CD4-positive, alpha-beta T cell treated with Interleukin-10 for 1 hour (primary cell): ENCODE measurements around the gene RESP18.
A peak's percentile ranks its signal among the peaks of the same experiment; 100 is the strongest.
"Not testable (repeated sequence)": the region's sequence is repeated elsewhere in the genome, so short reads cannot be mapped to it uniquely, and the experiment has no call there.

Source experiments
- DNase-seq: peaks from one replicate; pipeline ENCODE4 v3.0.0-alpha.2; 2020

Gene RESP18

DNA sequence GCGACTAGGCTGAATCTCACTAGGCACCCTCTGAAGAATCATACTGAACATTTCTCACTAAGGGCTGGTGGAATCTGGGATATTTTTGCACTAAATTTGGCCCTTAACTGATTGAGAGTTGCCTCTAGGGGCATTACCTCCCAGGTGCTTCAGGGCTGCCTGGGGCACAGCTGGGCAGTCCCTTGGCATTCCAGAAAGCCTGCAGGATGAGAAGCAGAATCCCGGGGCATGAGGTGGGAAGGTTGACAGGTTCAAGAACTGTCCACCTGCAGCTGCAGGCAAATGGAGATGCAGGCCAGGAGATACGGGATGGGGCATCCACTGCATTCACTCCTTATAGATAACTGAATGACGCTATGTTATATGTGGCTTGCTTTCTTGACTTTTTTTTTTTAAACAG, 7.4 kb downstream of the RESP18 start:
- no peak for DNase-seq

DNA sequence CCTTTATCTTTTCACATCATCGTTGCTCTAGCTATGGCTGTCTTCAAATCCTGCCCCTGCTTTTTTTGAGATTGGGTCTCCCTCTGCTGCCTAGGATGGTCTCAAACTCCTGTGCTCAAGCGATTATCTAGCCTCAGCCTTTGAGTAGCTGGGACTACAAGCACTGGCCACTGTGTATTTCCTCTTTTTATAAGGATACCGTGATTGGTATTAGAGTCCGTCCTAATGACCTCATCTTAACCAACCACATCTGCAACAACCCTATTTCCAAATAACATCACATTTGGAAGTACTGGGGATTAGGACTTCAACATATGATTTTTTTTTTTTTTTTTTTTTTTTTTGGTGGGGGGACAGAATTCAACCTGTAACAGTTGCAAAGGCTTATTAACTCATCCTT, 9.1 kb downstream of the RESP18 start:
- no peak for DNase-seq

DNA sequence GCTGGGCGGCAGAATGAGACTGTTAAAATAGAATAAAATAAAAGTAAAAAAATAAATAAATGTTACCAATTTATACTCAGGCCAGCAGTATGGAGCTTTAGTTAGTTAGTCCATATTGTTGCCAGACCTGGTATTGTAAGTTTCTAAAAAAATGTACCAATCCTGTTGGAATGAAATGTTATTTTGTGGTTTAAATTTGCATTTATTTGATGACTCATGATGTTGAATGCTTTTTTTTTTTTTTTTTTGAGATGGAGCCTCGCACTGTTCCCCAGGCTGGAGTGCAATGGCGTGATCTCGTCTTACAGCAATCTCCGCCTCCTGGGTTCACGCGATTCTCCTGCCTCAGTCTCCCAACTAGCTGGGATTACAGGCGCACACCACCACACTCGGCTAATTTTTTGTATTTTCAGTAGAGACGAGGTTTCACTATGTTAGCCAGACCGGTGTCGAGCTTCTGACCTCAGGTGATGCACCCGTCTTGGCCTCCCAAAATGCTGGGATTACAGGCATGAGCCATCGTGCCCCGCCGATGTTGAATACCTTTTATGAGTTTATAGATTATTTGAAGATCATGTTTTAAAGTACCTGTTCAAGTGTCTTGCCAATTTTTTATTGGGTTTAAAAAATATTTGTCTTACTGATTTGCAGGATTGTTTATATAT, 17.6 kb downstream of the RESP18 start:
- DNase-seq = no peak

DNA sequence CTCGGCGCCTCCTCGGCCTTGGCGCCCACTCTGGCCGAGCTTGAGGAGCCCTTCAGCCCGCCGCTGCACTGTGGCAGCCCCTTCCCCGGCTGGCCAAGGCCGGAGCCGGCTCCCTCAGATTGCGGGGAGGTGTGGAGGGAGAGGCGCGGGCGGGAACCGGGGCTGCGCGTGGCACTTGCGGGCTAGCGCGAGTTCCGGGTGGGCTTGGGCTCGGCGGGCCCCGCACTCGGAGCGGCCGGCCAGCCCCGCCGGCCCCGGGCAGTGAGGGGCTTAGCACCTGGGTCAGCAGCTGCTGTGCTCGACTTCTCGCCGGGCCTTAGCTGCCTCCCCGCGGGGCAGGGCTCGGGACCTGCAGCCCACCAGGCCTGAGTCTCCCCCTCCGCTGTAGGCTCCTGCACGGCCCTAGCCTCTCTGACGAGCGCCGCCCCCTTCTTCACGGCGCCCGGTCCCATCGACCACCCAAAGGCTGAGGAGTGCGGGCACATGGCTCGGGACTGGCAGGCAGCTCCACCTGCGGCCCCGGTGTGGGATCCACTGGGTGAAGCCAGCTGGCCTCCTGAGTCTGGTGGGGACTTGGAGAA, 19.8 kb downstream of the RESP18 start:
- not testable (repeated sequence) for DNase-seq

DNA sequence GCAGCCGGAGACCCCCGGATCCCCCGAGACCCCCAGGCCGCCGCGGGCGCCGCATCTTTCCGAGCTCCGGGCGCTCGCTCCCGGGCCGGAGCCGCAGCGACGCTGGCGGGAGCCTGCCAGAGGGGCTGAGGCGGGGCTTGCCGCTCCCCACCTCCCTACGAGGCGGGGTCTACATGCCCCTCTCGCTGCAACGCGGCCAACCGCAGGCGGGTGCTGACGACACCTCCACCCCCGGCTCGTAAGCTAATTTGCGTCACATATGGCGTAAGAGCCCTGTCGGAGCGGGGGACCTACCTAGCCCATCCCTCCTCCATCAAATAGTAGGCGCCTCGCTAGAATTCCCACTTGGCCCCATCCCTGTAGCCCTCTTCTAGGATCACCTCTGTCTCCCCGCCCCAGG, 23.3 kb downstream of the RESP18 start, which contains the start of gene PTPRN:
Gene PTPRN, minus strand, starts transcription at position 124 of the 400 bp plus-strand sequence. Its CDS starts 69 bp downstream, at position 55.
- no peak for DNase-seq

DNA sequence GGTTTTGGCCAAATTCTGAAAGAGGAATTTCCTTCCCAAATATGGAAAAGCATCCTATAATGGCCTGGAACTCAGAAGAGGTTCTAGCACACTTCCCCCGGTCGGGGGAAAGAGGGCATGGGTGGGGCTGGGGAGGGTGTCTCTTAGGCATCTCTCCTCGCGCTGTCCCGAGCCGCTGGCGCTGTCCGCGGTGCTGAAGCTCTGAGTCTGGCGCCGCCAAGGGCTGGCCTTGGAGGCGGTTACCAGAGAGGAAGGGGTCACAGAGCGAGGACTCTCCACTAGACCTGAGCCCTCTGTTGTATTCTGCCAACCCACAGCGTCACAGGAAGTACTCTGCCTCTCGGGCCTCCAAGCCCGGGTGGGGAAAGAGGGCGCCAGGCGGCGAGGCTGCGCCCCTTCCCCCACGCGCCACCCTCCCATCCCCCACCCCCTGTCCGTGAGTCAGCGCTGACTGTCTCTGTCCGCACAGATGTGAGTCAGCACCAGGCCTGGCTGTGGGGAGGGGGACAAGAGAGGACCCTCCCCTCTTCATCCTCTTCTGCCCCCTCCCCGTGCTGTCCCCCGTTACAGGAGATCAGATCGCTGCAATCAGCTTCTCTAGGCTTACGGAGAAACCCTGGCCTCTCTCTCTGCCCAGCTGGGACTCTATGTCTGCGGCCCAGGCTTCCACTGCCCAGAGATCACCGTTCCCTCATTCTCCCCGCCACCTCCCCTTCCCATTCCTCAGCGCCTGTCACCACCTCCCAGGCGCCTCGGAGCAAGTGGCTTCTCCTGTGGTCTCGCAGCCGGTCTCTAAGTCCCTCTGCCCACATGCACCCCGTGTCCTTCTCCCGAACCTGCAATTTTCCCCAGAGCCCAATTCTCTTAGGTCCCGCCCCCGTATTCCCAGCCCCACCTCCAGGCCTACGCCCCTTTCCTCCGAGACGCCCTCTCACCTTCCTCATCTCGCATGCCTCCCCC, 24.1 kb downstream of the RESP18 start:
- DNase-seq = peak; percentile 61

DNA sequence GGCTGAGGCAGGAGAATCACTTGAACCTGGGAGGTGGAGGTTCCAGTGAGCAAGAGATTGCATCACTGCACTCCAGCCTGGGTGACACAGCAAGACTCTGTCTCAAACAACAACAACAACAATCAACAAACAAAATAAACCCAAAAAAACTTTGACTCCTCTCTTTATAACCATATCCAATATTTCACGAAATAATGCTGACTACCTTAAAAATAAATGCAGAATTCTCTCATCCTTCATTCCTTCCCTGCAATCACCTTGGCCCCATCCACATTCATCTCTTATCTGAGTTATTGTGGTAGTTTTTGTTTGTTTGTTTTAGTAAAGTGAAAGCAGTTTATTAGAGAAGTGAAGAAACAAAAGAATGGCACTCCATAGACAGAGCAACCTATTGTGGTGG, 26.5 kb downstream of the RESP18 start:
- DNase-seq = no peak

DNA sequence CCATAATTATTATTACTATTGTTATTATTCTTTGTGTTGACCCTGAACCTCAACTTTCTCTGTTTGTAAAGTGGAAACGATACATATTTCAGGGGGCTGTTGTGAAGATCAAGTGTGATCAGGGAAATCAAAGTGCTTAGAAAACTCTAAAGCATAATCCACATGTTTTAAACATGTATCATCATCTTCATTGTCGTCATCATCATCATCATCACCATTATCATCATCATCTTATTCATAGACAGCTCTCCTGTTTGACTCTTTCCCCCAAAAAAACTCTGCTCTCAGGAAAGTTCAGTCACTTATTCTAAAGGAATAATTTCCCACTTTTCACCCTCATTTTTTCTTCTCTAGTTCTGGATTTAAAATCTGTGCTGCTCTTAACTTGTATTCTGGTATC, 28.3 kb downstream of the RESP18 start:
- DNase-seq = no peak

DNA sequence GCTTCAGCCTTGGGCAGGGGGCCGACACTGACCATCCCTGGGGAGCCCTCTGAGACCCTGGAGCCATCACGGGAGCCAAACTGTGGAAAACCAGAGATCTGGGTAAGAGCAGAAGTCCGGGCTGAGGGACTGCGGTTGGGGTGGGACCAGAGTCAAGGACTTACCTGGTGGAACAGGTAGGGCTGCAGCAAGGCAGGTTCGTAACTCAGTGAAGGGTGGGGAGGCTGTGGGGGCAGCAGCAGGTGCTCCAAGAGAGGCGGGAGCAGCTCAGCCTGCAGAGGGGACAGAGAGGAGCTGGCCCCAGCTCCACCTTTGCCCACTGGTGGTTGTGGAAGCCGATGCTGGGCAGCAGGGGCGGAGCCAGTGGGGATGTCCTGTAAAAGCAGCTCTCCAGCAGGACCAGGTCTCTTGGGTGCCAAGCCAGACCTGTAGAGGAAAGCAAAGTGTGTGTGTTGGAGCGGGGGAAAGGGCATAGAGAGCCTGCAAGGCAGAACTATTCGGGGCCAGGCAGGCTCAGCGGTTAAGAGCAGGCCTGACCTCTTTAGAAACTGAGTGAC, 30.1 kb downstream of the RESP18 start:
- no peak for DNase-seq

DNA sequence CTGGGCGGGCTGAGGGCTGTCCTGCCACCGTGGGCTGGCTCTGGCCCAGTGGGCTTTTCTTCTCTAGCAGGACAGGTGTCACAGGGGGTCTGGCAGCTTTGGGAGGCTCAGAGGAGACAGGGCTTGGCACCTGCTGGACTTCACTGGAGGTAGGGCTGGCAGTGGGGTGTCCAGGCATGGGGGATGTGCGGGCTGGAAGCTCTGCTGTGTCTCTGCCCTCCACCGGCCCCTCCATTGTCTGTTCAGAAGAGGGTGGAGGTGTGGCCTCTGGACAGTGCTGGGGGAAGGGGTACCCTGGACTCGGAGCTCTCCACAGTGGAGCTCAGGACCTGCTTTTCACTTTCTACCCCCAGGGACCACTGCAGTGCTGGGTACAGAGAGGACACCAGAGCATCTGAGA, 32.5 kb downstream of the RESP18 start:
- DNase-seq = no peak

DNA sequence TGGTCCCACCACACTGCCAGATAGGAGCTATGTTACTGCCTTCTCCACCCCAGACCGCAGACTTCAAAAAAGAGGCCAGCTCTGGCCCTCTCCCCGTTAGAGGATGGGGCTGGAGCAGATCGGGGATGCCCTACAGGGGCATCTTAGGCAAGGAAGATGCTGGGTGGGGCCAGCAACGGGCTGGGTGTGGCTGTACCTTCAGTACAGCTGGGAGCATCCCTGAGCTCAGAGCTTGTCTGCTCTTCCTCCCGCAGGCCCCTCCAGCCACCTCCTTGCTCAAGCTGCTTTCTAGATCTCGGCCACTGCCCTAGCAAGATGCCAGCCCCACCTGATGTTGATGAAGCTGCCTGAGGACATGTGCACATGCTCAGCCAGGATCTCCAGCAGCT, 33.2 kb downstream of the RESP18 start:
- no peak for DNase-seq

DNA sequence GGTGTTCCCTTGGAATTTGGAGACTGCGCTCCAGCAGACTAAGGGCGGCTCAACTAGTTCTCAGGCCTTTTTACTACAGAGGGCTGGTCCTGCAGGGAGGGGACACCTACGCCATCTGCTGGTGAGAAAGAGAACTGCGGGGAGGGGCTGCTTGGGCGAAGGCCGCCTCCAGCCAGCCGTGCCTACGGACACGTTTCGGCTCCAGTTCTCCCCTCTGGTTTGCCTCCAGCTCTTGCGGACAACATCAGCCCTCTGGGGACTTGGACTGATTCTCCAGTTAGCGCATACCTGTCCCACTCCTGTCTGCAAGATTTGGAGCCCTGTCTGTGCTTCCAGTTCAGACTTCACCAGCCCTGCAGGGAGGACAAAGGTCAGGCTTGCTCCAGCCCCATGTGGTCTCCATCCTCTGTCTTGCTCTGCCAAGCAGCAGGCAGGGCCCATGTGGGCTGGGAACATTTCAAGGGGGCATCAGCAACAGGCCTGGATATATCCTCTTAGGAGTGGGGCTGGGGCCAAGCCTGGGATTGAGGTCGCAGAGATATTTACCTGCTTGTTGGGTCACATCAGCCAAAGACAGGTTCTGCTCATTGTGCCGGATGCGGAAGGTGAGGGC, 33.7 kb downstream of the RESP18 start:
- DNase-seq = peak; percentile 89

DNA sequence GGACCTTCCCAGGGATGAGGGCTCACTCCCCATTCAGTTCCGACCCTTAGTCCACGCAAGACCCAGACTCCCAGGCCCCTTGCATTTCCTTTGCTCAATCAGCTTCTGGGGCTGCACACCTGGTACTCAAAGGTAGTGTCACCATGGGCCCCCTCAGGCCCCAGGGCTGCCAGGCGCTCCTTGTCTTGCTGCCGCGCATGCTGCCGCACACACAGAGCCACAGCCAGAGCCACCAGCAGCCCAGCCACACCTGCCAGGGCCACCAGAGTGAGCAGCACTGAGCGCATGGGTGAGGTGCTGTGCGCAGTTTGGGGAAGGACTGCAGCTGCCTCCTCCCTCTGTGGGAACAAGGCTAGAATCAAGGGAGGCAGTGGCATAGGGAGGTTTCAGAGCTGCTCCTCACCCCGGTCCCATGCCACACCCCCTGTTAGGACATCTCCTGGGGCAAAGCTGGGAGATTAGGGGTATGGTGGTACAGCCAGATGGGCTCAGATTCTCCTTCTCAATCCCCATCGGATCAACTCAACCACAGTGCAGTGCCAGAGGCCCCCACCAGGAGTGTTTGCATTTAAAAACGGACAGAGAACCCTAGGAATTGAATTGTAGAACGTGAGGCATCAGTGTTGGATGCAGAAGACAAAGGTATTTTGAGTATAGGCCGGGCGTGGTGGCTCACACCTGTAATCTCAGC, 34.6 kb downstream of the RESP18 start:
- no peak for DNase-seq

DNA sequence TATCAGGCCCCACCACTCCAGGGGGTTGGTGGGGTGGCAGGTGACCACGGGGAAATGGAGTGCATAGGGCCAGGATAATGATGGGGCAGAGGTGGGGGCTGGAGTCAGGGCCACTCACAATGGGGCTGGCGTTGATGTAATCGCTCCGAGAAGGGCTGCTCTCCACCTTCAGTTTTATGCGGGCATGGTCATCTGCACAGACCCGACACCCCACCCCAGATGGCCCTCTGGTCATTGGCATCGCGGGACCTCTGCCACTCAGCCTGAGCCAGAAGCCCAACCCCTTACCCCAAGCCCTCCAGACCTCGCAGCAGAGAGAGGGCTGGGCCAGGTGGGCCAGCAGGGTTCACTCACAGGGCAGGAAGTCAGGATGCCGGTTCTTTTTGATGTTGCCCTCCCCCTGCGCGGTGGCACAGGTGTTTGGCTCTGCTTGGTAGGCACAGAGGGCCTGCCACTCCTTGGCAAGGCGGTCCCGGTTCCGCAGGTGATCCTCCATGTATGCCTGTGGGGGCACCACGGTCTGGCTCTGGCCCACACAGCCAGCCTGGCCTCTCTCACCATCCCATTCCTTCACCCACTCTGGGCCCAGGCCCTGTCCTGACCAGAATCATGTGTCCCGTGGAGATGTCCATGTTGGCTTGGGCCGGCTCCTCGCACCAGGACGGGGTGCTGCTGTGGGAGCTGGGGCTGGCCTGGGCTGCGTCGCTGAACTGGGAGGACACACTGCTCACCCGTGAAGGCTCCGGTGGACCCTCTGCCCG, 35.7 kb downstream of the RESP18 start:
- DNase-seq = no peak

DNA sequence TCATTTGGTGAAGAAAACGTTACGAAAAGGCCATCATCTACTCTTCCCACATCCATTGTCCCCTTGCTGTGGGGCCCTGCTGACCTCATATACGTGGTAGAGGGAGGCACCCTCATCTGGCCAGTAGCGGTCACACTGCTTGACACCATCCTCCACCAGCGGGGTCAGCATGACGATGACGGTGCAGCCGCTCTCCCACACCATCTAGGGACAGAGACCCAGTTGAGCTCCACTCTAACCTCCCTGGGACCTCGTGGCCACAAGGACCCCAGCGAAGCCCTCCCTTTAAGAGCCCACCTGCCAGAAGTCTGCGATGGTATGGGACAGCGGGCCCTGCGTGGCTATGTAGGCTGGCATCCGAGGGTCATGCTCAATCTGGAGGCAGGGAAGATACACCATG, 36.4 kb downstream of the RESP18 start:
- DNase-seq = no peak

DNA sequence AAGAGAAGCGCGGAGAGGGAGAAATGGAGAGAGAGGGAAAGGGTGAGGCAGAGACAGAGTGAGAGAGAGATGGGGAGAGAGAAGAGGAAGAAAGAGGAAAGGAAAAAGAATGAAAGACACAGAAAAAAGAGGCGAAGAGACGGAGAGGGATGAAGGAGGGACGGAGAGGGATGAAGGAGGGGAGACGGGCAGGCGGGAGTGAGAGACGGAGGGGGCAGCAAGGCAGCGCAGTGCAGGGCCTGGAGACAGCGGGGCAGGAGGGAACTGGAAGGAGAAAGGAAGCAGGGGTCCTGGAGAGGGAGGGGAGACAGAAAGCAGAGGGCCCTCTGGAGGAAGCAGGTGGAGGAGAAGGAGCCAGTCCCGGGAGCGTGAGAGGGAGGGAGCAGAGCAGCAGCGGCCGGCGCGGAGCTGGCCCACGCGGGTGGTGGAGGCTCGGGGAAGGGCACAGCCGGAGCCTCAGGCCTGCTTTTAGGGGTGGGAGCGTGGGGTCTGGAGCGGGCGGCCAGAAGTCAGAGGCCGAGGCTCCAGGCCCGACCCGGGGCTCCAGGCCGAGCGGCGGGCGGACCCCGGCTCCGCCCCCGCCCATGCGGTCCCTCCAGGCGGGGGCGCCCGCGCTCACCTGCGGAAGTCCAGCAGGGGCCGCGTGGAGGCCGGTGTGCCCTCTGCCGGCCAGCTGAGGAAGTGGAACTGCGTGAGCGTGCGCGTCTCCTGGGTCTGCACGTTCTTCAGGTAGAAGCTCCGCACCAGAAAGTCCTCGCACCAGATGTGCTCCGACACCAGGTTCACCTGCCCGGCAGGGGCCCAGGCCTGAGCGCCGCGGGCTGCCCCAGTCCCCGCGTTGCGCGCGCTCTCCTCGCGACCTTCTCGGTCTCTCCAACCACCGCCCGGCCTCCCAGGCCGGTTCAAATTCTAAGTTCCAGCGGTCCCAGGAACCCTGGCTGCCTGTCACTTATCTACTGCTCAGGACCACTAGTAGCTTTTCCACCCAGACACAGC, 37.9 kb downstream of the RESP18 start:
- DNase-seq = peak; percentile 93

DNA sequence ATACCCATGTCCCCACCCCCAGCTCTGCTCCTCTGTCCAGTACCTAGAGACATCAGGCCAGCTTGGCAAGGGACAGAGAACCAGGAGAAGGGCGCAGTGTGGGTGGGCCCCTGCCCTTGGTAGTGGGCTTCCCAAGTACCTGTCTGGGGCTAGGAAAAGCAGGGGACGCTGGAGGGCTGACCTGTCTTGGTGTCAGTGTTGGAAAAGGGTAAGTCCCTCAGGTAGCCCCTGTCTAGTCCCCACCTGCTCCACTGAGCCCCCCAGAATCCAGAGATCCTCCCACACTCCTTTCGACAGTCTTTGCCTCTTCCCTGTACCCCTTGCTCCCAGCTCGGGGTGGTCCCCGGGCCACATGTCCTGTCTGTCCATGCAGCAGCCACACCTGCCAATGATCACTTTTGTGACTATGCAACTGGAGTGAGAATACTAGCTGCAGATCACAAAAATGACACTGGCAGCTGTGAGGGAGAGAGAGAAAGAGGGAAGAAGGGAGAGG, 38.8 kb downstream of the RESP18 start:
- DNase-seq = no peak

DNA sequence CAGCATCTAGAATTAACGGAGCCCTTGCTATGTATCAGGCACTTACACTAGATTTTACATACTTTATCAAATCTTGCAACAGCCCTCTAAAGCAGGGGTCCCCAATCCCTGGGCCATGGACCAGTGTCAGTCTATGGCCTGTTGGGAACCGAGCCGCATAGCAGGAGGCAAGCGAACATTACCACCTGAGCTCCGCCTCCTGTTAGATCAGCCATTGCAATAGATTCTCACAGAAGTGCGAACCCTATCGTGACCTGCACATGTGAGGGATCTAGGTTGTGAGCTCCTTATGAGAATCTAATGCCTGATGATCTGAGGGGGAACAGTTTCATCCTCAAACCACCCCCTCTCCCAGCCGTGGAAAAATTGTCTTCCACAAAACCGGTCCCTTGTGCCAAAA, 39.9 kb downstream of the RESP18 start:
- DNase-seq = no peak

DNA sequence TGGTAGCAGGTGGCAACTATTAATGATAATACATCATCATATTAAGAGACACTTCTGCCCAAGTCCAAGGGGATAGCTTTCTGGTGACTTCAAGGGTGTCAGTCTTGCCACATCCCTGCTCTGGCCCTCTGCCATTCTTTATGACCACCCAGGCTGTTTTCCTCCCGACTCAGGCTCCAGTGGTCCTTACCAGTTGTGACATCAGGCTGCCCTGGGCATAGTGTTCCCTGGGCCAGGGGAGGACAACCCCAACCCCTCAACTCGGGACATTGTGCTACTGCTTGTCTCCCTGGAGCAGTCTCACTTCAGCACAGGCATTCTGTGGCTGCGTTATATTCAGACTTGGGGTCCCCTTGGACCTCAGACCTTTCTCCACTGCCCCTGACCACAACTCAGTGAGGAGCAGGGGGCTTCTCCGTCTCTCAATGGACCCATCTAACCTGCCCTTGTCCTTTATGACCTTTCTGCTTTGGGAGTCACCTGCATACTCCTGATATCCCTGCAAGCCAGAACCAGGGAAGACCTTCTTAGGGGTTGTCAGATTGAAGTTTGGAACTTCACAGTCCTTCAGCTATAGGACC, 40.5 kb downstream of the RESP18 start:
- DNase-seq = no peak

DNA sequence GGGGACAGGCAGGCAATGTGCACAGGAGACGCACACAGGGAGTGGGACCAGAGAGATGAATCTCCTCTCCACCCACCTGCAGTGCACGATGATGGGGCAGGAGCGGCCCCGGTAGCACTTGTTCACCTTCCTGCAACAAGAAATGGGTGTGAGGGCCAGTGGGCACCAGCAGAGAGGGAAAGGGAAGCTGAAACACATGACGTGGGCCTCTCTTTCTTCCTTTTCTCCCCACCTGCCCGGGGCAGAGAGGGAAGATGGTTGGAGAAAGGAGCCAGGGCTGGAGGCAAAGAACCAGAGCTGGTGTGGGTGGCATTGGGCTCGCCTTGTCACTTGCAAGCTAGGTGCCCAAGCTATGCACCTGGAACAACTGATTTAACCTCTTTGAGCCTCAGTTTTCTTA, 41.1 kb downstream of the RESP18 start:
- no peak for DNase-seq
